A549 (cell line): ENCODE data around the gene TRIM2. TPM values are rescaled to one million over a fixed set of nuclear protein-coding genes. Genes with fewer than 3 reads are reported as not detected.

Source experiments
- ATAC-seq, 2 experiments: fragments of 200-7000 bp in 1 of 2; fragments of >200 bp in 1 of 2; cut with Nextera tagmentation in 1 of 2; cut with Tn5 transposase in 1 of 2; 3 replicates each; pipeline versions ENCODE4 v1.8.0 to v1.9.1; 2018 to 2020; ENCODE audit warnings: mild to moderate bottlenecking in 1 of 2, moderate library complexity in 1 of 2
- CTCF ChIA-PET: fragments of 300-600 bp; sonication (Branson Sonifier 250); formaldehyde crosslinking; extraction: SDS; loops from one replicate; lab custom pipeline; 2021; ENCODE audit warnings: antibody characterized with exemption, inconsistent platforms; lab: Yijun Ruan, JAX
- POLR2A ChIA-PET: fragments of 350-600 bp; formaldehyde crosslinking; extraction: SDS; loops from one replicate; lab custom pipeline; 2021; ENCODE audit warnings: antibody characterized with exemption, inconsistent platforms; lab: Yijun Ruan, JAX
- DNase-seq, 2 experiments: peaks; one replicate each; pipeline versions ENCODE4 v3.0.0 to v3.0.0-alpha.2; 2011 to 2016; ENCODE audit warnings: low read depth in 1 of 2, low spot score in 1 of 2
- FAIRE-seq: peaks from 2 replicates; lab custom pipeline; 2011; peaks lifted over from hg19 to GRCh38; lab: Jason Lieb, UNC
- H3K27ac ChIP-seq, 2 experiments: fragments of >200 bp; sonication (Bioruptor Twin); formaldehyde crosslinking; 3 replicates each; pipeline ENCODE4 v1.5.1; 2016 to 2017
- H3K4me1 ChIP-seq: fragments of >200 bp; sonication (Bioruptor Twin); formaldehyde crosslinking; 3 replicates; pipeline ENCODE4 v1.6.1; 2016
- H3K4me2 ChIP-seq: fragments of >200 bp; sonication (Bioruptor Twin); formaldehyde crosslinking; 3 replicates; pipeline ENCODE4 v1.6.1; 2016
- H3K4me3 ChIP-seq: fragments of >200 bp; sonication (Bioruptor Twin); formaldehyde crosslinking; 3 replicates; pipeline ENCODE4 v1.5.1; 2016
- H3K9me3 ChIP-seq: fragments of >200 bp; sonication (Bioruptor Twin); formaldehyde crosslinking; 3 replicates; pipeline ENCODE4 v1.6.1; 2016
- BHLHE40 ChIP-seq: IDR thresholded peaks from 2 replicates; pipeline ENCODE4 v1.6.1; 2012; ENCODE audit warnings: low read depth, low read length, inconsistent platforms
- CBX2 ChIP-seq: fragments of 200-600 bp; sonication (generic); IDR thresholded peaks from 2 replicates; pipeline ENCODE4 v1.6.1; 2016; ENCODE audit warnings: low read depth, mild to moderate bottlenecking, borderline replicate concordance
- CHD2 ChIP-seq: fragments of 150-350 bp; IDR thresholded peaks from 2 replicates; pipeline ENCODE4 v1.6.1; 2014; ENCODE audit warnings: low read length; ENCODE audit not compliant: partially characterized antibody
- EHMT2 ChIP-seq: fragments of 200-600 bp; sonication (generic); IDR thresholded peaks from 2 replicates; pipeline ENCODE4 v1.6.1; 2016; ENCODE audit warnings: antibody characterized with exemption, low read depth, mild to moderate bottlenecking, moderate library complexity
- ESRRA ChIP-seq: fragments of 150-350 bp; IDR thresholded peaks from 2 replicates; pipeline ENCODE4 v1.6.1; 2014; ENCODE audit warnings: mild to moderate bottlenecking, low read length, borderline replicate concordance
- GATA3 ChIP-seq: IDR thresholded peaks from 2 replicates; pipeline ENCODE4 v1.6.1; 2012; ENCODE audit warnings: borderline replicate concordance
- HOXB13 ChIP-seq: fragments of 250-450 bp; sonication (Bioruptor Pico); IDR thresholded peaks from 2 replicates; pipeline ENCODE4 v1.5.0; 2020; ENCODE audit warnings: low read depth, mild to moderate bottlenecking, moderate library complexity
- HOXB5 ChIP-seq: fragments of 250-450 bp; sonication (Bioruptor Pico); IDR thresholded peaks from 2 replicates; pipeline ENCODE4 v1.5.0; 2020; ENCODE audit warnings: mild to moderate bottlenecking, moderate library complexity
- JUN ChIP-seq, 2 experiments: fragments of >200 bp; sonication (Bioruptor Twin); formaldehyde crosslinking; IDR thresholded peaks; 2 replicates in 1 of 2; 3 replicates in 1 of 2; pipeline ENCODE4 v1.6.1; 2016 to 2017
- KDM5A ChIP-seq: fragments of 200-600 bp; sonication (generic); IDR thresholded peaks from 2 replicates; pipeline ENCODE4 v1.6.1; 2016; ENCODE audit warnings: antibody characterized with exemption, mild to moderate bottlenecking
- MAFK ChIP-seq: fragments of 450-650 bp; IDR thresholded peaks from 2 replicates; pipeline ENCODE4 v1.6.1; 2014; ENCODE audit not compliant: partially characterized antibody
- MAZ ChIP-seq: fragments of 150-350 bp; IDR thresholded peaks from 2 replicates; pipeline ENCODE4 v1.6.1; 2014; ENCODE audit warnings: antibody characterized with exemption, low read depth, low read length, borderline replicate concordance
- PHF8 ChIP-seq: fragments of 200-600 bp; sonication (generic); IDR thresholded peaks from 2 replicates; pipeline ENCODE4 v1.6.1; 2016; ENCODE audit warnings: low read depth, mild to moderate bottlenecking, antibody characterized with exemption, moderate library complexity, borderline replicate concordance
- RARB ChIP-seq: fragments of 250-450 bp; sonication (Bioruptor Pico); IDR thresholded peaks from 2 replicates; pipeline ENCODE4 v1.8.0; 2021; ENCODE audit warnings: mild to moderate bottlenecking, moderate library complexity
- RCOR1 ChIP-seq: fragments of 150-350 bp; IDR thresholded peaks from 2 replicates; pipeline ENCODE4 v1.6.1; 2014; ENCODE audit warnings: antibody characterized with exemption, low read length, low read depth
- RNF2 ChIP-seq: fragments of 200-600 bp; sonication (generic); IDR thresholded peaks from 2 replicates; pipeline ENCODE4 v1.6.1; 2016; ENCODE audit warnings: low read depth, mild to moderate bottlenecking, antibody characterized with exemption, moderate library complexity, borderline replicate concordance
- TFCP2L1 ChIP-seq: fragments of 250-450 bp; sonication (Bioruptor Pico); IDR thresholded peaks from 2 replicates; pipeline ENCODE4 v1.5.0; 2021; ENCODE audit warnings: mild to moderate bottlenecking
- TP53 ChIP-seq: fragments of 250-450 bp; sonication (Bioruptor Pico); IDR thresholded peaks from 2 replicates; pipeline ENCODE4 v1.5.0; 2021; ENCODE audit warnings: mild to moderate bottlenecking, moderate library complexity
- ZC3H11A ChIP-seq: fragments of 450-650 bp; IDR thresholded peaks from 2 replicates; pipeline ENCODE4 v1.6.1; 2014; ENCODE audit warnings: antibody characterized with exemption, mild to moderate bottlenecking
- ZFP36 ChIP-seq: fragments of 450-650 bp; IDR thresholded peaks from 2 replicates; pipeline ENCODE4 v1.6.1; 2014; ENCODE audit warnings: borderline replicate concordance; ENCODE audit not compliant: partially characterized antibody
- ZSCAN20 ChIP-seq: fragments of 250-450 bp; sonication (Bioruptor Pico); IDR thresholded peaks from 2 replicates; pipeline ENCODE4 v1.8.0; 2022; ENCODE audit warnings: mild to moderate bottlenecking, moderate library complexity
- WGBS: methylation state at CpG from one replicate; pipeline ENCODE4 v1.1.6; 2017; ENCODE audit errors: missing lambda C conversion rate; 5-methylcytosine and 5-hydroxymethylcytosine counted together
- polyA plus RNA-seq, 4 experiments: library from polyadenylated mRNA; depleted of rRNA in 3 of 4; stranded (reverse); fragments of >200 nt; fragmentation: RNase III in 1 of 4; extraction: RNeasy Plus Mini Kit Qiagen cat#74134 plus additional on column Dnase treatment in 1 of 4; gene quantifications; 2 replicates in 3 of 4; 3 replicates in 1 of 4; pipeline ENCODE4 v1.2.3, GENCODE V29; 2011 to 2017
- TF ChIP-seq, protein P1 (sequence below): IDR thresholded peaks from 2 replicates; pipeline ENCODE4 v1.6.1; 2012; ENCODE audit warnings: low read depth, borderline replicate concordance
- TF ChIP-seq, protein P2 (sequence below): IDR thresholded peaks from 2 replicates; pipeline ENCODE4 v1.6.1; 2012
- TF ChIP-seq, protein P3 (sequence below): fragments of >200 bp; sonication (Bioruptor Twin); formaldehyde crosslinking; IDR thresholded peaks from 3 replicates; pipeline ENCODE4 v1.5.1; 2016

The TRIM2 gene
- polyA plus RNA-seq, 2 of the 4 experiments (the other 2 are of a cell fraction) = 0.92 to 1.4 TPM

DNA sequence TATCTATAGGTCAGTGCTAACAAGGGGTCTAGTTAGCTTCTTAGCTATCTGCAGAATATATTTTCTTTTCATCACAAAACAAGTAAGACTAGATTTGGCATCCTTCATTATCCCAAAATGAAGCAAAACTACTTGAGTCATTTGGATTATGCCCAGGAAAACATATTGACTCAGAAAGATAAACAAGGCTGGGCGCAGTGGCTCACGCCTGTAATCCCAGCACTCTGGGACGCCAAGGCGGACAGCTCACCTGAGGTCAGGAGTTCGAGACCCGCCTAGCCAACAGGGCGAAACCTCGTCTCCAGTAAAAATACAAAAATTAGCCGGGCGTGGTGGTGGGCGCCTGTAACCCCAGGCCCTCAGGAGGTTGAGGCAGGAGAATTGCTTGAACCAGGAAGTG, 122.3 kb downstream of the TRIM2 start:
- Histone ChIP-seq H3K4me1 (peaks cover 5% of the 10 kb centered on the region; the same call in 2 of the 3 replicates), H3K9me3 (no peaks in the 10 kb centered on the region), H3K4me3 (no peak overlapping the region), H3K27ac (no peak overlapping the region), H3K4me2 (no peak overlapping the region)
- FAIRE-seq = no peak
- ChIA-PET CTCF (interaction anchor here (1.3 kb wide), 1 partner anchor 184 kb away, joined by 3 read pairs; no protein-coding TSS in a partner anchor), POLR2A (no interaction called here)
- TF ChIP-seq ZFP36 (no peak), TP53 (CRISPR knock-in tag) (no peak), JUN (IDR thresholded peaks at IDR 0.05) (no peak)
- no peak for DNase-seq
- WGBS = 58% methylated on average over 11 of the region's 11 CpGs
- ATAC-seq = no peak

DNA sequence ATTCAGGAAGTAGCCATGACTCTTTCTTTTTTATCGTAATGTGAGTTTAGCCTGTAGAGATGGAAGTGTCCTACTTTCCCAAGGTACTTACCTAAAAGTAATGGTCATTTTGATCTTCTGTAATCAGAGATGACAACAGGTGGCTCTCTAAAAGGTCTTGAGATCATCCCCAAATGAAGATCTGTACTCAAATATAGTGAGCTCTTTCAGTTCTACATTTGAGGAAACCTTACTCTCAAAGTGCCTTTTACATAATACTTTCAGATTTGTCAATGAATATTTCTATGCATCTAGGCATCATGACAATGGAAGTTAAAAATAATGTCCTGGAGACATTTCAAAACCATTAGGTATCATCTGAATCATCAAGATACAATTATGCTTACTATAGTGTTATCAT, 123.0 kb downstream of the TRIM2 start:
- Histone ChIP-seq H3K4me3 (no peak overlapping the region), H3K9me3 (no peaks in the 10 kb centered on the region), H3K27ac (no peak overlapping the region), H3K4me2 (no peak overlapping the region), H3K4me1 (peaks cover 5% of the 10 kb centered on the region; the same call in 2 of the 3 replicates)
- WGBS = 100% methylated on average over 1 of the region's 1 CpG
- POLR2A ChIA-PET = no interaction called here
- ATAC-seq (no peak), FAIRE-seq (no peak), DNase-seq (no peak)
- CTCF ChIA-PET = no interaction called here
- TF ChIP-seq RARB (CRISPR knock-in tag) (no peak), HOXB5 (no peak), MAFK (no peak), RCOR1 (no peak), RNF2 (no peak), HOXB13 (no peak), ZSCAN20 (CRISPR knock-in tag) (no peak), GATA3 (no peak), KDM5A (no peak)

DNA sequence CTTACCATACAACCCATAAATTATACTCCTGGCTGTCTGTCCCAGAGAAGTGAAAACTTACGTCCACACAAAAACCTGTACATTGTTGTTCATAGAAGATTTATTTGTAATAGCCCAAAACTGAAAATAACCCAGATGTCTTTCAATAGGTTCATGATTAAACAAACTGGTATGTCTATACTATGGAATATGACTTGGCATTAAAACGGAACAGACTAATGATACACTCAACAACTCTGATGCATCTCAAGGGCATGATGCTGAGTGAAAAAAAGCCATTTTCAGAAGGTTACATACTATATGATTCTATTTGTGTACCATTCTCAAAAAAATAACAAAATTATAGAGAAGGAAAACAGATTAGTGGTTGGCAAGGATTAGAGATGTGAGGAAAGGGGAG, 128.7 kb downstream of the TRIM2 start:
- no peaks in the 10 kb centered on the region for H3K9me3 ChIP-seq
- no peak for DNase-seq
- POLR2A ChIA-PET = no interaction called here
- no peak overlapping the region for H3K4me3 ChIP-seq
- TF ChIP-seq PHF8 (no peak), CHD2 (no peak), TFCP2L1 (no peak), RNF2 (no peak), ESRRA (no peak), BHLHE40 (no peak), CBX2 (no peak), ZC3H11A (no peak), HOXB13 (no peak)
- TF ChIP-seq, protein P1, sequence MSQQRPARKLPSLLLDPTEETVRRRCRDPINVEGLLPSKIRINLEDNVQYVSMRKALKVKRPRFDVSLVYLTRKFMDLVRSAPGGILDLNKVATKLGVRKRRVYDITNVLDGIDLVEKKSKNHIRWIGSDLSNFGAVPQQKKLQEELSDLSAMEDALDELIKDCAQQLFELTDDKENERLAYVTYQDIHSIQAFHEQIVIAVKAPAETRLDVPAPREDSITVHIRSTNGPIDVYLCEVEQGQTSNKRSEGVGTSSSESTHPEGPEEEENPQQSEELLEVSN = no peak
- TF ChIP-seq, all 56 proteins: peak for 0
- H3K4me2 ChIP-seq = no peak overlapping the region
- no peaks in the 10 kb centered on the region for H3K4me1 ChIP-seq
- no peak for ATAC-seq
- WGBS = 74% methylated on average over 2 of the region's 2 CpGs
- FAIRE-seq = no peak
- no peak overlapping the region for H3K27ac ChIP-seq
- CTCF ChIA-PET = no interaction called here

DNA sequence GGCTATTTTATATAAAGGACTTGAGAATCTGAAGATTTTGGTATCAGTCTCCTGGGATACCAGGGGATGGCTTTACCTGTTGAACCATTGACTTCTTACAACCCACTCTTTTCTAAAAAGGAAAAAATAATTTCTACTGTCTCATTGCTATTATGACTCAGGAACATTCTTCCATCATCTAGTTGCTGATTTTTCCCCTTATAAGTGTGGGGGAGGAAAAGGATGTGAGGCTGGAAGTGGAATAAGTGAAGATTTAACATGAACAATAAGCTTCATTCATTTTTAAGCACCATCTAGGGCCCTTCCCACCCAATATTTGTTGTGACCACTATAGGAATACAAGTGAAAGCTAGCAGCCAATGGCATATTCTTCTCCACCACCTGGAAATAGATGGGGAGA, 129.6 kb downstream of the TRIM2 start:
- ChIA-PET POLR2A (no interaction called here), CTCF (no interaction called here)
- ATAC-seq (no peak), DNase-seq (no peak), FAIRE-seq (no peak)
- H3K4me2 ChIP-seq = no peak overlapping the region
- no peak for TF ChIP-seq ZC3H11A
- TF ChIP-seq, protein P2, sequence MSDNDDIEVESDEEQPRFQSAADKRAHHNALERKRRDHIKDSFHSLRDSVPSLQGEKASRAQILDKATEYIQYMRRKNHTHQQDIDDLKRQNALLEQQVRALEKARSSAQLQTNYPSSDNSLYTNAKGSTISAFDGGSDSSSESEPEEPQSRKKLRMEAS = no peak
- no peak for TF ChIP-seq MAZ
- TF ChIP-seq EHMT2 = no peak
- TF ChIP-seq, protein P3, sequence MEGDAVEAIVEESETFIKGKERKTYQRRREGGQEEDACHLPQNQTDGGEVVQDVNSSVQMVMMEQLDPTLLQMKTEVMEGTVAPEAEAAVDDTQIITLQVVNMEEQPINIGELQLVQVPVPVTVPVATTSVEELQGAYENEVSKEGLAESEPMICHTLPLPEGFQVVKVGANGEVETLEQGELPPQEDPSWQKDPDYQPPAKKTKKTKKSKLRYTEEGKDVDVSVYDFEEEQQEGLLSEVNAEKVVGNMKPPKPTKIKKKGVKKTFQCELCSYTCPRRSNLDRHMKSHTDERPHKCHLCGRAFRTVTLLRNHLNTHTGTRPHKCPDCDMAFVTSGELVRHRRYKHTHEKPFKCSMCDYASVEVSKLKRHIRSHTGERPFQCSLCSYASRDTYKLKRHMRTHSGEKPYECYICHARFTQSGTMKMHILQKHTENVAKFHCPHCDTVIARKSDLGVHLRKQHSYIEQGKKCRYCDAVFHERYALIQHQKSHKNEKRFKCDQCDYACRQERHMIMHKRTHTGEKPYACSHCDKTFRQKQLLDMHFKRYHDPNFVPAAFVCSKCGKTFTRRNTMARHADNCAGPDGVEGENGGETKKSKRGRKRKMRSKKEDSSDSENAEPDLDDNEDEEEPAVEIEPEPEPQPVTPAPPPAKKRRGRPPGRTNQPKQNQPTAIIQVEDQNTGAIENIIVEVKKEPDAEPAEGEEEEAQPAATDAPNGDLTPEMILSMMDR = no peak
- no peak for TF ChIP-seq MAFK
- no peak overlapping the region for H3K4me3 ChIP-seq
- no peaks in the 10 kb centered on the region for H3K4me1 ChIP-seq
- no peak overlapping the region for H3K27ac ChIP-seq
- no peaks in the 10 kb centered on the region for H3K9me3 ChIP-seq
